DND-41 (cell line): ENCODE measurements around the gene CCR1.

ENCODE experiments used
- CTCF ChIP-seq: IDR thresholded peaks from 2 replicates; pipeline ENCODE4 v1.5.1; 2012; ENCODE audit warnings: borderline replicate concordance, low read length, moderate library complexity, mild to moderate bottlenecking; ENCODE audit not compliant: poor library complexity, severe bottlenecking; ENCODE audit errors: extremely low read depth
- EZH2 ChIP-seq: IDR thresholded peaks from 3 replicates; pipeline ENCODE4 v1.6.1; 2012; ENCODE audit warnings: borderline replicate concordance, low read depth, mild to moderate bottlenecking, moderate library complexity, low read length, inconsistent platforms; ENCODE audit not compliant: severe bottlenecking

- TF ChIP-seq CTCF (no peak), EZH2 (no peak)
Observed at GRCh38 chr3:46192939-46193338, 15.2 kb downstream of the CCR1 start.
